Stomach (tissue), 9 donors: ENCODE measurements around the gene LEFTY1. TPM values are rescaled to one million over a fixed set of nuclear protein-coding genes. Genes with fewer than 3 reads are reported as not detected.
A peak's percentile ranks its signal among the peaks of the same experiment; 100 is the strongest.

Source experiments
- DNase-seq, 2 donors: peaks; one replicate each; pipeline versions ENCODE4 v3.0.0 to v3.0.0-alpha.2; 2013 to 2019
- H3K27ac ChIP-seq, 5 donors: fragments of 200-600 bp in 4 of 5; sonication (generic) in 4 of 5; one replicate each; pipeline ENCODE4 v1.5.1; 2013 to 2019; ENCODE audit warnings: mild to moderate bottlenecking in 1 of 5, moderate library complexity in 1 of 5
- H3K27me3 ChIP-seq, 3 donors: fragments of 200-600 bp; sonication (generic); one replicate each; pipeline ENCODE4 v1.5.1; 2017 to 2019; ENCODE audit warnings: mixed run types in 1 of 3
- H3K36me3 ChIP-seq, 4 donors: fragments of 200-600 bp; sonication (generic); 1 replicate in 3 of 4; 2 replicates in 1 of 4; pipeline ENCODE4 v1.5.1; 2016 to 2019
- H3K4me1 ChIP-seq, 4 donors: fragments of 200-600 bp; sonication (generic); one replicate each; pipeline ENCODE4 v1.5.1; 2016 to 2019
- H3K4me3 ChIP-seq, 4 donors: fragments of 200-600 bp; sonication (generic) in 3 of 4; one replicate each; pipeline ENCODE4 v1.5.1; 2016 to 2019; ENCODE audit warnings: mild to moderate bottlenecking in 1 of 4
- H3K9me3 ChIP-seq, 4 donors: fragments of 200-600 bp; sonication (generic); one replicate each; pipeline ENCODE4 v1.5.1; 2016 to 2019
- CTCF ChIP-seq, 7 experiments: fragments of 450-650 bp in 4 of 7; fragments of 200-600 bp in 3 of 7; sonication (generic) in 3 of 7; IDR thresholded peaks; one replicate each; pipeline ENCODE4 v1.5.1; 2016 to 2019; ENCODE audit warnings: antibody characterized with exemption in 7 of 7, control low read depth in 2 of 7, mild to moderate bottlenecking in 1 of 7
- EP300 ChIP-seq: sonication (generic); formaldehyde crosslinking; IDR thresholded peaks from one replicate; pipeline ENCODE4 v1.6.1; 2017; ENCODE audit warnings: antibody characterized with exemption
- POLR2A ChIP-seq, 4 donors: fragments of 450-650 bp; IDR thresholded peaks; one replicate each; pipeline ENCODE4 v1.6.1; 2016; ENCODE audit warnings: antibody characterized with exemption in 4 of 4, control low read depth in 2 of 4, mild to moderate bottlenecking in 1 of 4, moderate library complexity in 1 of 4
- POLR2AphosphoS5 ChIP-seq, 3 donors: sonication (generic); formaldehyde crosslinking; IDR thresholded peaks; one replicate each; pipeline ENCODE4 v1.6.1; 2016; ENCODE audit warnings: antibody characterized with exemption in 3 of 3
- WGBS, 5 donors: extraction: QIAGEN DNeasy Blood & Tissue Kit in 3 of 5; methylation state at CpG; one replicate each; pipeline versions ENCODE4 v1.1.5 to v1.1.7; 2013 to 2018; 5-methylcytosine and 5-hydroxymethylcytosine counted together
- intact Hi-C: fragments of 100-400 bp; cut with DNase I; formaldehyde crosslinking; loops from one replicate; pipeline ENCODE4 v1.15.1; 2023; ENCODE audit warnings: low total_unique reads
- polyA plus RNA-seq, 3 donors: library from polyadenylated mRNA; stranded (reverse); fragments of 200-250 nt; gene quantifications; one replicate each; pipeline ENCODE4 v1.2.3, GENCODE V29; 2013
- total RNA-seq, 5 donors: library from RNA; depleted of rRNA; stranded (reverse); fragments of >200 nt; gene quantifications; one replicate each; pipeline versions ENCODE4 v1.1.0 to v1.2.3, GENCODE V29; 2014 to 2016
- donor health status: healthy with polysubstance abuse.
- donor health status: Bipolar disorder and iron deficiency.
- donor health status: healthy.

LEFTY1 gene
- total and polyA plus RNA-seq, 8 donors, result 0.37 to 499 (median 0.61) TPM; not detected in 3

DNA sequence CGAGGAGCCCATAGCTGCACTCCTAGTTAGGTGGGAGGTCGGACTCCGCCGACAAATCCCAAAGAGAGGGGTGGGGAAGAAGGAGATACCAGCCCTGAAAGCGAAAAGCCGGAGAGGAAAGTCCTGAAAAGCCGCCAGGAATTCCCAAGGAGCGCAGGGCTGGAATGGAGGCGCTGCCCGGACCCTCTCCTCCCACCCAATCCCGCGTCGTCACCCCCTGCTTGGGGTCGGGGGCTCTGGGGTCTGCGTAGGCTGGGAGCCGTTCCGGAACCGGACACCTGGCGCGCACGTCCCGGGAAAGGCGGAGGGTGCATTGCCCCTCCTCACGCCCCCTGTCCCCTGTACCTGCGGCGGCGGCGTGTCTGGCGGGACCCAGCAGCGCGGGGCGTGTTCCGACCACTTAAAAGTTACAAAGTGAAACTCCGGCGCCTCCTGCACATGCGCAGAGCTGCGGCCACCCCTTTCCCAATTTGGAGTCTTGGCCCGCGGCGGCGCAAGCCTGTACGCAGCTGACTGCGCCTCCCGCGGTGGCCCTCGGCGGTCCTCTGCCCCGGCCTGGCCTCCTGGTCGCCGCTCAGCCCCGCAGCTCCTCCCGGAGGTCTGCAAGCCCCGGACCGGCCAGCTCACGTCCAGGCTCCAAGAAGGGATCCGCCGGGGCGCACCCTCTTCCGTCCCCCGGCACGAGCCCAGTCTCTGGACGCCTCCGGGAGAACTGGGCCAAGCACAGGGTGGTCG is 6.8 kb downstream of the LEFTY1 start, which contains the start of gene TMEM63A:
TSS of gene TMEM63A (minus strand) at position 422 of the 735 bp plus-strand sequence. CDS start 4,800 bp downstream, outside the sequence.
- H3K4me1 ChIP-seq, result peaks cover 47 to 74% (median 53%) of the 10 kb centered on the region in 4 donors
- DNase-seq, result peak; percentile 94 to 97
- H3K9me3 ChIP-seq, result no peaks in the 10 kb centered on the region
- intact Hi-C loops, result no loop called here
- TF ChIP-seq EP300 (no peak), CTCF (IDR thresholded peaks at IDR 0.05) (peak in 4 of 7 experiments; percentile 10 to 34 (median 24)), POLR2A (IDR thresholded peaks at IDR 0.05) (peak in 1 of 4 donors; percentile 4), POLR2AphosphoS5 (IDR thresholded peaks at IDR 0.05) (peak; percentile 60 to 89 (median 86))
- 0 to 2% (median 0%) methylated on average over 17 to 64 of the region's 64 CpGs for WGBS, 5 donors
- peaks cover 0 to 5% (median 3%) of the 10 kb centered on the region in 4 donors for H3K36me3 ChIP-seq
- peak within 1 kb of the TSS; percentile 74 to 98 (median 88) for H3K4me3 ChIP-seq
- no peaks in the 10 kb centered on the region for H3K27me3 ChIP-seq
- H3K27ac ChIP-seq, result peak within 1 kb of the TSS; percentile 92 to 96 (median 95)

- intact Hi-C loops, result no loop called here
- 2 to 6% (median 4%) methylated on average over 19 to 25 of the region's 25 CpGs for WGBS, 5 donors
- peaks cover 55 to 76% (median 62%) of the 10 kb centered on the region in 4 donors for H3K4me1 ChIP-seq
- peak overlapping the region; percentile 74 to 98 (median 88) for H3K4me3 ChIP-seq
- DNase-seq, result peak; percentile 71 to 89
- no peaks in the 10 kb centered on the region for H3K9me3 ChIP-seq
- H3K27ac ChIP-seq, result peak overlapping the region; percentile 92 to 96 (median 95)
- TF ChIP-seq POLR2AphosphoS5 (IDR thresholded peaks at IDR 0.05) (peak in 2 of 3 donors; percentile 23 to 61), POLR2A (IDR thresholded peaks at IDR 0.05) (no peak), CTCF (IDR thresholded peaks at IDR 0.05) (no peak), EP300 (no peak)
- no peaks in the 10 kb centered on the region for H3K27me3 ChIP-seq
- peaks cover 0 to 14% (median 11%) of the 10 kb centered on the region in 4 donors for H3K36me3 ChIP-seq
Observed at GRCh38 chr1:225881081-225881958, 7.6 kb downstream of the LEFTY1 start.

- 26 to 53% (median 34%) methylated on average over 5 of the region's 5 CpGs for WGBS, 5 donors
- no peak for DNase-seq
- Histone ChIP-seq H3K4me3 (peak overlapping the region; percentile 74 to 98 (median 88)), H3K36me3 (peaks cover 0 to 19% (median 15%) of the 10 kb centered on the region in 4 donors), H3K4me1 (peaks cover 57 to 76% (median 68%) of the 10 kb centered on the region in 4 donors), H3K9me3 (no peaks in the 10 kb centered on the region), H3K27ac (peak overlapping the region; percentile 92 to 96 (median 95)), H3K27me3 (no peaks in the 10 kb centered on the region)
- TF ChIP-seq EP300 (no peak), POLR2AphosphoS5 (IDR thresholded peaks at IDR 0.05) (no peak), POLR2A (IDR thresholded peaks at IDR 0.05) (no peak), CTCF (IDR thresholded peaks at IDR 0.05) (no peak)
- intact Hi-C loops, result no loop called here
Observed at GRCh38 chr1:225880636-225881035, 8.3 kb downstream of the LEFTY1 start.

DNA sequence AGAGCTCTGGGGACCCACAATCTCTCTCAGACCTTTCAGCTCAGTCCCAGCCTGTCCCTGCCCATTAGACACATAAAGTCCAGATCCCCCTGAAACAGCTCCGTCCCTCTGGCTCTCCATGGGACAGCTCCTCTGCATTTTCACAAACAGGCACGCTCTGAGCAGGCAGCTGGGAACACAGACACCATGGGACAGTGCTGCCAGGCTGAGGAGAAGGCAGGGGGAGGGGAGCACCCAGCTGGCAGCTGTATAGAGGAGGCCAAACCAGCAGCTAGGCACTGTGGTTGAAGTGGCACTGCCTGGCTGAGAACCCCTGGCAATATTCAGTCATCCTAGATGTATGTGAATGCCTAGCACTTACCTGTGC is 8.7 kb downstream of the LEFTY1 start:
- Histone ChIP-seq H3K36me3 (peaks cover 0 to 23% (median 19%) of the 10 kb centered on the region in 4 donors), H3K27me3 (no peaks in the 10 kb centered on the region), H3K4me1 (peaks cover 58 to 80% (median 71%) of the 10 kb centered on the region in 4 donors), H3K9me3 (no peaks in the 10 kb centered on the region), H3K27ac (peak overlapping the region; percentile 92 to 96 (median 95)), H3K4me3 (peak overlapping the region in 3 of 4 donors; percentile 17 to 80 (median 74))
- TF ChIP-seq CTCF (IDR thresholded peaks at IDR 0.05) (no peak), EP300 (no peak), POLR2AphosphoS5 (IDR thresholded peaks at IDR 0.05) (no peak), POLR2A (IDR thresholded peaks at IDR 0.05) (no peak)
- intact Hi-C loops, result no loop called here
- no peak for DNase-seq
- 41 to 100% (median 45%) methylated on average over 1 to 2 of the region's 2 CpGs for WGBS, 5 donors
